NCI-H2227 (cell line): ENCODE results near the gene NFXL1.
A peak's percentile ranks its signal among the peaks of the same experiment; 100 is the strongest.

Experiments
- DNase-seq: peaks from one replicate; lab custom pipeline; 2025; ENCODE audit not compliant: unreplicated experiment; lab: John Stamatoyannopoulos, UW

The NFXL1 gene

DNA sequence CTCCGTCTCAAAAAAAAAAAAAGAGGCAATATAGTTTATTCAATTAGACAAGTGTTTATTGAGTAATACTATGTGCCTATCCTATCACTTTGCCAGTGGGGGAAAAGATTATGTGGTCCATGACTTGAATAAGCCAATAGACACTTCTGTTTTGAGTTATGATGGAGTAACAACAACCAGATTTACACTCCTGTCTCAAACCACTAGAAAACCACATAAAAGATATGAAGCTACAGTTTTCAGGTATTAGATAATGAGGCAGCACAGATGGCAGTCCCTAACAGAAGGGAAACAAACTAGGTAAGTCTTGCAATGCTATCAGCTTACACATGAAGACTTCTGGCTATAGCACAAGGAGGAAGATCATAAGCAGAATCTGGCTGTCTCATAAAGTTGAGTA is 22.5 kb downstream of the NFXL1 start:
- DNase-seq: no peak

DNA sequence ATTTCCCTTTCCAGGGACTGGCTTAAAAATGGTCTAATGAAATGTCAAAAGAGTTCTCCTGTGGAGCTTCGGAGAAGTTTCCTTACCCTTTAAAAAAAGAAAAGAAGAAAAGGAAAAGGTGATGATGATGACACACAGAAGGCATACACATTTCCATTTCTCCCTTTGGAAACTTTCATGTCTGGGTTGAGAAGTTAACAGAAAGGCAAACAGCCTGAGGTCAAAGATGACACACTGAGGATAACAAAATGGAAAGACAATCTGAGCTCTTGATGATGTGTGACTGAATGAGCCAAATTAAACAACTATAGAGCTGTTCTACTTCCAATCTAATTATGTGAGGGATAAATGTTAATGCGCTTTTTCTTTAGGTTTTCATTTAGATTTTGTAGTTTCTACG is 32.2 kb downstream of the NFXL1 start:
- no peak for DNase-seq

DNA sequence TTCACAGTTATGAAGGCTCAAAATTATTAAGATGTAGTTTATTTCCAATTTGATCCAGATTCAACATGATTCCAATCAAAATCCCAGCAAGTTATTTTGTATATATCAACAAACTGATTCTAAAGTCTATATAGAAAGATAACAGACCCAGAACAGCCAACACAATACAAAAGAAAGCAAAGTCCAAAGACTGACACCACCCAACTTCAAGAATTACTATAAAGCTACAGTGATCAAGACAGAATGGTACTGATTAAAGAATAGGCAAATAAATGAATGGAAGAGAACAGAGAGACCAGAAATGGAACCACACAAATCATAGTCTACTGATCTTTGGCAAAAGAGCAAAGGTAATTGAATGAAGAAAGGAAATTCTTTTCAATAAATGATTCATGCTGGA is 34.9 kb downstream of the NFXL1 start:
- no peak for DNase-seq

DNA sequence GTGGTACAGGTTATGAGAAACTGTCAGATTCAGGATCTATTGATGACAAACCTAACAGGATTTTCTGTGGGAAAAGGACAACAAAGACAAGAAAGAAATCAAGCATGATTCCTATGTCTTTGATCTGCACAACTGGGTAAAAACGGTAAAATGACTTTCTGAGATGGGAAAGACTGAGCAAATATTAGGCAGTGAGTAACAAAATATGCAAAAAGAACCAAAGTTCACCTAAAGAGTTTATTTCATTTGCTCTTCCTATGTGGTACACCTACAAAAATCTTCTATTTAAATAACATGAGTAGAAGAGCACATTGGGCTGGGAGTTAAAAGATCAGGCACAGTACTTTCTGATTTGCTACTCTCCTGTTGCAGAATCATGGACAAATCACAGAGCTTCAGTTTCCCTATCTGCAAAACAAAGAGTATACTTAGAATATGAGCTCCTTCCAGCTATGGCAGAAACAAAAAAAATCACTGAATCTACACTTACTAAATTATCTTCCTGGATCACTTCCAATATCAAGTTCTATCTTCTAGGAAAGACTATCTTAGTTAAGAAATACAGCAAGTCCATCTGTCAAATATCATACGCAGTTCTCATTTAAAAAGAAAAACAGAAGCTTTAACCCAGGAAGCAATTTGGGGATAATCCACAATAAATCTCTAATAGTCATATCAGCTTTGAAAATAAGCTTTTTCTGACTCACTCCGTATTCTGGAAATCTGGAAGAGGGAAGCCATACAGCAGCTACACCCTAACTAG is 37.4 kb downstream of the NFXL1 start:
- DNase-seq: no peak

DNA sequence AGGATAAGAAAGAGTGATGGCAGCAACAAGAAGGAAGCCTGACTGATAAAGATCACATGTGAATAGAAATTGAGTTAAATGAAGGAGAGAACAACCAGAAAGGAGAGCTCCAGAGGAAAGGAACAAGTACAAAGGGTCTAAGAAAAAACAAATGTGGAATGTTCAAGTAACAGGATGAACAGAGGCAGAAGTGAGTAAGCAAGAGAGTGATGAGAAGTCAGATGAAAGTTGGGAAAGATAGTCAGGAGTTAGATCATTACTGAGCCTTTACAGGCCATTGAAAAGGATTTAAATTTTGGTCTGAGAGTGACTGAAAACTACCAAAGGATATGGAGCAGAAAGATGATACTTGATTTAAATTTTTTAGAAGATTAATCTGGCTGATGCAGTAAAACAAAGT is 38.1 kb downstream of the NFXL1 start:
- no peak for DNase-seq

DNA sequence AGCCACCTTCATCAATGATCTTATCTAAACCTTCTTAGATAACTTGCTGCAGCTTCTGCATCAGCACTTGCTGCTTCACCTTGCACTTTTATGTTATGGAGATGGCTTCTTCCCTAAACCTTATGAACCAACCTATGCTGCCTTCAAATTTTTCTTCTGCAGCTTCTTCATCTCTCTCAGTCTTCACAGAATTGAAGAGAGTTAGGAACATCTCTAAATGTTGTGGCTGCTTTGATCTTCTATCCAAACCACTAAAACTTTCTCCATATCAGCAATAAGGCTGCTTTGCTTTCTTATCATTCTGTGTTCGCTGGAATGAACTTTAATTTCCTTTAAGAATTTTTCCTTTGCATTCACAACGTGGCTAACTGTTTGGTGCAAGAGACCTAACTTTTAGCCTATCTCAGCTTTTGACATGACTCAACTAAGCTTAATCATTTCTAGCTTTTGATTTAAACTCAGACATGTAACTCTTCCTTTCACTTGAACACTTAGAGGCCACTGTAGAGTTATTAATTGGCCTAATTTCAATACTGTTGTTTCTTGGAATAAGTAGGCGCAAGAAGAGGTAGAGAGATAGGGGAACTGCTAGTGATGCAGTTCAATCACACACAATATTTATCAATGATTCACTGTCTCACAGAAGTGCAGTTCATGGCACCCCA is 40.4 kb downstream of the NFXL1 start:
- DNase-seq: no peak

DNA sequence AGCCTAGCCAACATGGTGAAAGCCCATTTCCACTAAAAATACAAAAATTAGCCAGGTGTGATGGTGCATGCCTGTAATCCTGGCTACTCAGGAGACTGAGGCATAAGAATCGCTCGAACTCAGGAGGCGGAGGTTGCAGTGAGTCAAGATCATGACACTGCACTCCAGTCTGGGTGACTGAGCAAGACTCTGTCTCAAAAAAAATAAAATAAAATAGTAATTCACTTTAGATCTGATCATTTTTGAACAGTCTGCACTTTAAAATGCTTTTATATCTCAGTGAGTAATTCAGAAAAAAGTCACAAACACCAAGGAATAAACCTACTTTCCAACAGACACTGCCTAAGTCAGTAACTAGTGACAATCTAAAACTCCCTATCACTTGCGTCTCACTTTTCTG is 50.9 kb downstream of the NFXL1 start:
- DNase-seq: no peak

DNA sequence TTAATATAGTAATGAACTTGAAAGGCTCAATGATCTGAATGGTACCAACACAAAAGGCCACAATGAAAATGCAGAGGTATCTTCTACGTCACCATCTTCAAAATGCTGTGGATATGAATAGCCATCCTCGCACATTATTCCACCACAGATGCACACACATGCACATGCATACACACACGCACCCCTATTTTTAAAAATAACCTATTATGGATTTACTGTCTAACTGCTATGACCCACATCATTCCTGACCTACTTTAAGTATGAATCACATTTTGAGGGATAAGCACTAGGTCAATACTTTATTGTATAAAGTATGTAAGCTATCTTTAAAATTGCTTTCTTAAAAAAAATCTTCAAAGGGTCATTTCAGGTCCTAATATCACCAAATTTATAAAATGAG is 52.1 kb downstream of the NFXL1 start:
- no peak for DNase-seq

DNA sequence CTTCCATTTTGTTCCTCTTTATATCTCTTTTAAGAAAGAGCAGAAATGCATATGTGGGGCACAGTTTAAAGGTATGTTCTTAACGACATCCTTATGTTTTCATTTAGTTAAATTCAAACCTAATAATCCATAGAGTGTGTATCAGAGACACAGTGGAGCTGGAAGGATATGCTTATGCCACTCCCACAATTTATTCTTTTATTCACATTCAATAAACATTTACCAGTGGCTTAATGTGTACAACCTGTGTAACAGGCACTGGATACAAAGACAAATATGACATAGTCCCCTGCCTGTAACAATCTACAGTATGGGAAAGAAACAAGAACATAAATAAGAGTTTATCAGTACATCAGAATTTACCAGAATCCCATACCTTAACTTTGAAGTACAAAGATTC is 54.1 kb downstream of the NFXL1 start:
- no peak for DNase-seq

DNA sequence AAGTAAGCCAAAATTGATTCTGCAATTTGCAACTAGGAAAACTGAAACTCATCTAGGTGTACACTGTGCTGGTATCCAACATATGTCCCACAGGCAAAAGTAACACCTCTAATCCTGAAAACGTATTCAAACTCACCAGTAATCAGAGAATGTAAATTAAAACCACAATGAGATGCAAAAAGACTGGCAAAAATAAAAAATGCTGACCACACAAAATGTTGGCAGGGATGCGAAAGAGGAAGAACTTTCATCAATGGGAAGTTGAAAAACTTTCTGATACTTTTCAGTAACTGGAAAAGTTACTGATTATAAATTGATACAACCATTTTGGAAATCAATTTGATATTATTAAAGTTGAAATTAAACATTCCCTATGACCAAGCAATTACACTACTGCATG is 56.4 kb downstream of the NFXL1 start:
- no peak for DNase-seq

DNA sequence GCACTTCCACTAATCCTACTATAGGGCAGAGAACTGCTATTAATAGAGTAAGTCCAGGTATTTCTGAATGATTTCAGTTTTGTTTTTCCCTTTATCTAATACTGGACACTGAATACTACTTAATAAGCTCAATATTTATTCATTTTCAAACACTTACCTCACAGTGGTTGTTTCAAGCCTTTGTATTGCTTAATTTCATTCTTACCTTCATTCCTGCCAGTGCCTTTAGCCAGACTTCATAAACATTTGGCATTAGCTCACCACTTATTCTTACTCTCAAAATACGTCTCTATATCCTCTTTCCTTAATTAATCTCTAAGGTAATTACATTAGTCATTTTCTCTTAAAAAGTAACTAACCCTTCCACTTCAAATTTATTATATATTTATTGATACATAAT is 57.7 kb downstream of the NFXL1 start:
- DNase-seq: no peak

DNA sequence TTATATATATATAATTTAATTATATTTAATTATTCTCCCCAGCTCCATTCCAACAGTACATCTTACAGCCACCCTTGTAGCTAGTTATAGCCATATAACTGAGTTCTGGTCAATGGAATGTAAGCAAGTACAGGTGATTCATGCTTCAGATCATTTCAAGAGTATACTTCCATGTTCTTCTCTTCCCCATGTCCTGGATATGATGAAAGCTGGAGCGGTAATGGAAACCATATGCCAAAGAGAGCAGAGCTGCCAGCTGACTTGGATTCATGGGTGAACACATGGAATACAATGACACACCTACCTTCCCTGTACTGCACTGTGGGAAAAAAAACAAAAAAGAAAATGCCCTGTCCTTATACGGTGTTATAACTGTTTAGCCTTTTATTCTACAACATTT is 59.0 kb downstream of the NFXL1 start:
- no peak for DNase-seq

DNA sequence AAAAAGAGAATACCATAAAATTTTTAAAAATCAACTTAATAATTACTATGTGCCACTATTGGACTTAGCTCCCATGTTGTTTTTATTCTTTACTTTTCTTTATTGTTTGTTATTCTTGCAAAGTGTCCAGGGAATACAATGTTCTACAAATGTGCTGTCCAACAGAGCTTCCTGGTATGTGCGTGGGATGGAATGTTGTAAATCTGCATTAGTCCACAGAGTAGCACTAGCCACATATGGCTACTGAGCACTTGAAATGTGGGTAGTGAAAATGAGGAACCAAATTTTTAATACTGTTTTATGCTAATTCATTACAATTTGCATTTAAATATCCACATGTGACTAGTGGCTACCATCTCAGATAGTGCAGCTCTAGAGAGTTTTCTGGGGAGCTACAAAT is 62.2 kb downstream of the NFXL1 start:
- no peak for DNase-seq

DNA sequence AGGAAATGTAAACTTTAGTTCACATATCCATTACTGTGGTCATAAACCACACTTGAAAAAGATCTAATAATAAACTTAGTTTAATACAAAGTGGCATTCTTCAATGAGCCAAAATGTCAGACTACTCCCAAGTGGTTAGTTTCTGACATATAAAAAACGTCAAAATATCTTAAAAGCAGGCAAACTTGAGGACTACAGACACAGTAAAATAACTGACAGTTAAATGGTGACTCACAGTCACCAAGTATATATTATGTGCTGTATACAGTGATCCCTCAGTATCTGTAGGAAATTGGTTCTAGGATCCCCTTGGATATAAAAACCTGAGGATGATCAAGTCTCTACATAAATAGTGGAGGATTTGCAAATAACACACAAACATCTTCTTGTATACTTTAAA is 64.9 kb downstream of the NFXL1 start:
- DNase-seq: no peak

DNA sequence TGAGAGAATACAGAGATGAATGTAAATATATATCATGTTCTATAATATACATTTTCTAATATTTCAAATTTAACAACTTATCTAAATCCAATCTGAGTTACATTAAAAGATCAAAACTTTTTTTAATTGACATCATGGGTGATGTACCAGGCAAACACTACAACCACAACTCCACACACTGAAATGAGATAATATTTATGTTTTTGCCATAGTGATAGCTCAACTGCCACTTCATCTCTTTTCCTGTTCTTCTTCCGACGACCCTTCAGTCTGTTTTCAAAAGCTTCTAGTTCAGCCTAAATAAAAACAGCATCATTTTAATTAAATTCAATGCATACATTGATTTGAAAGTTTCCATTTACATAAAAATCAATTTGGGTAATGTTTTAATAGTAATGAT is 66.3 kb downstream of the NFXL1 start:
- DNase-seq: no peak

DNA sequence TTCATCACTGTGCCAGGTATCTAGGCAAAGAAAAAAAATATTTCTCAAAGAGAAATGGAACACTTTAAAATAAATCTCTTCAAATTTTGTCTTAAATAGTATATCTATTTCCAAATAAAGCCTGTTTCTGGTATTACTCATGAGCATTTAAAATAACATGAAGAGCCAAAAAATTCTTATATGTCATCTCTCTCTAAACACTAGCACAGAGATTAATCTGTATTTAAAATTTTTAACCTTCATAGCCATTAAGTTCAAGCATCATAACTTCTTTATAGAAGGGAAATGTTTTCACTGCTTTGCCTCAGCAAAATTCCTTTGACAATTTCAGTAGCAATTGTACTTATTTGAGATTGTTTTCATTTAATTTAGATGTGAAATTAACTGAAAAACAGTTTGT is 71.4 kb downstream of the NFXL1 start:
- no peak for DNase-seq

DNA sequence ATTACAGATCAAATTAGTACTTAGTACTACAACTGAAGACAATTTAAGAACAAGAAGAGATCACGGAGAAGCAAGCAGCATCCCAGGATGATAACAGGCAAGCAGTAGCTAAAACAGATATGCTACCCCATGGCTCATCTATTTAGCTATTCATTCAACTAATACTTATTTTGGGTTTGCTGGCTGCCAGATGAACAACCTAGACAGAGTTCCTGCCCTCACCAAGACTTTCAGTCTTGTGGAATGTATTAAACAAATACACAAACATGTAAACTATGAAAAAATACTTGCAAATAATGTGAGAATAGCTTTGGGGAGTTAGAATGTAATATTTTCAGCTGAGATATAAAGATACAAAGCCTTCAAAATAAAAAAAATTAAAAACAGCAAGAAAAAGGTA is 74.1 kb downstream of the NFXL1 start:
- no peak for DNase-seq

DNA sequence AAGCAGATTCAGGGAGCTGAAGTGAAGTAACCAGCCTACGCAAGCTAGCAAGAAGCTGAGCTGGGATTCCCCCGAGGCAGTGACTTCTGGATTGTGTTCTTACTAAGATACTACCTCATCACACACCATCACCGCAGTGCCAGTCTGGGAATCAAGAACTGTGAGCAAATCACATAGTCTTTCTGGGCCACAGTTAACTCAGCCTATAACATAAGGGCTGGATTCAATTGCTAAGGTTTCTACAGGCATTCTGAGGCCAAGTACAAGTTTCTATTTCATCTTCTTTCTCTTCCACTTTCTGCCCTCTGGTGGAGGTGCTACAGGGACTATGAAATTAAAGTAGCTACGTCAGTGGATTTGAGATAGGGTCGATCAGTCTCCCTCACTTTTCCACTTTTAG is 75.1 kb downstream of the NFXL1 start:
- no peak for DNase-seq

DNA sequence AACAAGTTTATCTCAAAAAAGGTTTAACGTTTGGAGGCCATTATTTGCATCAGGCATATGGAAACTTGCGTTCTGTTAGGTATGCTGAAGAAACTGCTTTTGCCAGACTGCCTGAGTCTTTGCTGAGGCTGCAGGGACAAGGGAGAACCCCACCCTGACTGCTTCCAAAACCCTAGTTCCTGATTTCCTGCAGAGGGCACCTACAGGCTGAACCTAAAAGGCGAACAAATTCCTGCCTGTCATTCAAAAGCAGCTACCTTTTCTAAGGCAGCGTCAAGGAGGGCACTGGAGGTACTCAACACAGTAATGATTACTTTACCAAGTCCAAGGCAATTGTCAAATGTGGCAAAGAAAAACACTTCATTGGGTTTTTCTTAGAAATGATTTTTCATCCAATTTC is 75.9 kb downstream of the NFXL1 start:
- no peak for DNase-seq

DNA sequence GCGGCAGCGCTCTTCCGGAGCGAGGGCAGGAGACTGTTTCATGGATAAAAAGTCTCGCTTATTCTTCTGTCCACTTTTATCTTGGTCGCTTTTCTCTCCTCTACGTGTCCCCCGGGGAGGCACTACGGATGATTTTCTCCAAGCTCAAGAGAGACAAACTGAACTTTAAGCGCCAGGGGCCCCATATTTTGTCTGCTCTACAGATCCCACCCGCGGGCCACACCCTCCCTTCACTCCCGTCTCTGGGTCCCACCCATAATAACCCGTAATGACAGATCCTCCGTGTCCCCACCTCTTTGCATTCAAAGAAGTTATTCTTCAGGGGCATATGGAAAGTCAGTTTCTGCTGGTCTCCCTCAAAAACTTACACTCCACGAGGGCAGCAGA is 76.5 kb downstream of the NFXL1 start, which contains the start of gene CORIN:
CORIN (minus strand) TSS at position 160 of the 387 bp plus-strand sequence; CDS start at position 42, 118 bp downstream.
- no peak for DNase-seq

DNA sequence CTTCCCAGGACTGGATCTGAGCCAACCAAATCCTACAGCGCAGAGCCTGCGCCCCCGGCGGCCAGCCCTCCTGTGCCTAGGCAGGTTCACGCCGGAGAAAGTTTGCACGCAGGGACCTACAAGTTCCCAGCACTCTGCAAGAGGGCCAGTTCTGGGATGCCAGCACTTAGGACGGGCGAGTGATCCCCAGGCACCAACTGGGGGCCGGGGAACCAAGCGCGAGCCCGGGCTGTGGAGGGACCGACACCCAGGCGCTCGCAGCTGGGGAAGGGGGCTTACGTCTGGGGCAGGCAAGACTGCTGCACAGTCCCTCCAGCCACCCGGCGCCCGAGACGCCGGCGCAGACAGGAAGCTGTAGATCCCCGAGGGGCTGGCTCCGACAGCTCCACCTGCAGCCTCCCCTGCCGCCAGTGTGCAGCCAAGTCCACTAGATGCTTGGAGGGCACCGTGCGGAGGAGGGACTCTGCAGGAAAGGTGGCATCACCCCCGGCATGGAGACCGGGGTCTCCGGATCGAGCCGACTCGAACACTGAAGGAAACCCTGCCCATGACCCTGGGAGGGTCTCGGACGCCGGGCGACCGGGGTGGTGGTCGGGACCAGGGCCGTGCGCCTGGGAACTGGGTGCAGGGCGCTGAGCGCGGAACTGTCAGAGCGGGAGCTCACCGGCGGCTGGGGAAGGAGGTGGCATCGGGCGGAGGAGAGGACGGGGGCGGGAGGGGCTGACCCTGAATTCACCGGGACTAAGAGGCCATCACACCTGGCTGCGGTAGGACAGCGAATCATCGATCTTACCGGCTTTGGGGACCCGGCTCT is 77.1 kb downstream of the NFXL1 start:
- peak; percentile 45 for DNase-seq

DNA sequence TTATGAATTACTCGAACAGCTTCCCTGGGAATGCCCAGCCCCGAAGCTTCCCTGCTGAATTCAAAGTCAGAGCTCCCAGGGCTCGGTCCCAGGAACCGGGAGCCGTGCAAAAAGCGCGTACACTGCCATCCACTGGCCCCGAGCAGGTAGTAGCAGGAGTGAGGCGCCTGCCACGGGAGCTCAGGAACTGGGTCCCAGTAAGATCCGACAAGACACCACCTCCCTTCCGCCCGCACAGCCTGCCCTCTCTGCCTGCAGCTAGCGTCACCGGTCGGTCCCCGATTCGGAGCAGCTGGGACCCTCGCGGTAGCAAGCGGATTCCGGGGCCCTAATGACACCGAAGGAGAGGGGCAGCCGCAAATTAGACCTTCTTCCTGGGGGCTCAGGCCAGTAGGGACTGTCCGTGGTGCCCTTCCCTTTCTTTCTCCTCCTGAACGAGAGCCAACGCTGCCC is 77.7 kb downstream of the NFXL1 start:
- DNase-seq: peak; percentile 71
